Posterior cingulate gyrus (tissue), 11 donors: ENCODE data around the gene ARID1B.

ENCODE experiments used
- DNase-seq, 10 donors: peaks; one replicate each; pipeline versions ENCODE4 v3.0.0 to v3.0.0-alpha.2; 2020 to 2021; ENCODE audit warnings: mixed read lengths in 3 of 10
- intact Hi-C: fragments of 100-400 bp; cut with DNase I; formaldehyde crosslinking; loops from one replicate; pipeline ENCODE4 v1.15.1; 2023

The ARID1B gene

DNA sequence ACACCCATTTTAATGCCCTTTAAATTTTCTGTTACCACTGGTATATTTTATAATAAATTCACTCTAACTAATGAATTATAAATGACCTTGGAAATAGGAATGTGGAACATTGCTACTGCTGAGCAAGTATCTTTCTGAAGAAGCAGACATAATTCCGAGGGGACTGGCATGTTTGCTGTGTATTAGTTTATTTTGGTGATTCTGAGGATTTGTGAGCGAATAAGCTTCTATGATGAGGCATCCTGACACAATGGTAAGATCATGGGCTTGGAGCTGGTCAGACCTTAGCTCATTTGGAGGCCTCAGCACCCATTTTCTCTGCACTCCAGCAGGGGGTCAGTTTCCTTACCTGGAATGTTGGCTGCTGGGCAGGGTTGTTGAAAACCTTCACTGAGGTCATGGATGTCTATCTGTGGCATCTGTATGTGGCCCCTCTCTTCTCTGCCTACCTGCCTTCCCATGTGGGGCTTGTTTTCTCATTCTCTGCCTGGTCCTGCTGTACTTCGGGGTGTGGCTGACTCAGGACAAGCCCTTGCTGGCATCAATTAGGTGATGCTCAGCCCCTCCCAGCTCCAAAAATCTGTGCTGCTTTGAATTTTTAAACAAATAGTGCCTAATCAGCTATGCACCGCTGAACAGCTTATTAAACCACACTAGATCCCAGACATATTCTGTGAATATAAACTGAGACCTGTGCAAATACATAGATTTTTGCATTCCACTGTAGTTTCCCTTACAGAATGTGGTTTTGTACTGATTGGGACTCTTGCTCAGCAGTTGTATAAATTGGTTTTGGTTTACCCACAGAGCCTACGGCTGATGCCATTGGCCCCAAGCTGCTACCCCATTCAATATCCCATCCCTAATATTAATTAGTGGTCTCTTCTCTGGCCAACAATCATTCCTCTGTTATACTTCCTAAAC, 10.7 kb downstream of the ARID1B start:
- intact Hi-C loops = loop anchor here (10.0 kb wide), 1 partner anchor 167 kb away; no protein-coding TSS in a partner anchor
- DNase-seq = no peak

DNA sequence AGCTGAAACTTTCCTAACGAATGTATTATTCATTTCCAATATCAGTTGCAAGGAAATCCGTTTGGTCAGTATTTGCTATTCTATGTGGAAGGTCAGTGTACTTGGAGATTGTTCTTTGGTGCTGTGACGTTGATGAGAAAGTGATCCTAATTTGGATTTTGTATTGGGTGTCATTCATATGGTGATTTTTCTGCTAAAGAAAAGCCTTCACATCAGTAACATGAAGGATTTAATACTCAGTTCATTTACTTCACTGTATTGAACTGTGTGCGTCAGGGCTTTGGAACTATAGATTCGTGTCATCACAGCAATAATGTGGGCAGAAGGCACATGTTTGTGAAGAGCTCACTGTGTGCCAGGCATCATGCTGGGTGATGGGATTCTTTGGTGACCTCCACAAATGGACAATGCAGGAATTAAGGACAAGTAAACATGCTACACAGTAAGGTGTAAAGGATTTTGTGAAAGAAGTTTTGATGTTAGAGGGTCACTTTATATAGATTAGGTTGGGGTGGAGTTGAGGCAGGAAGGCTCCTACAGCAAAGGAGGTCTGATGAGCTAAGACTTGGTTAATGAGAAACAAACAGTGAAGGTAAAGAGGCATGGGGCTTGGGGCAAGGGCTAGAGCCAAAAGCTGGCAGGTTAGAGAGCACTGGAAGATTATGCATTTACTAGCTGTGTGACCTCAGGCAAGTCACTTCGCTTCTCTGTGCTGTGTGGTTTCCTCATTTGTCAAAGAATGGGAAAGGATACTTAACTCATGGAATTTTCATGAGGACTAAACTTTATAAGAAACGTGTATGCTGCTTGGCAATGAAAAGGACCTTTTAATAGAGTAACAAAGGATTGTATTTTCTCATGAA, 12.1 kb downstream of the ARID1B start:
- intact Hi-C loops = loop anchor here (10.0 kb wide), 1 partner anchor 165 kb away; no protein-coding TSS in a partner anchor
- no peak for DNase-seq

DNA sequence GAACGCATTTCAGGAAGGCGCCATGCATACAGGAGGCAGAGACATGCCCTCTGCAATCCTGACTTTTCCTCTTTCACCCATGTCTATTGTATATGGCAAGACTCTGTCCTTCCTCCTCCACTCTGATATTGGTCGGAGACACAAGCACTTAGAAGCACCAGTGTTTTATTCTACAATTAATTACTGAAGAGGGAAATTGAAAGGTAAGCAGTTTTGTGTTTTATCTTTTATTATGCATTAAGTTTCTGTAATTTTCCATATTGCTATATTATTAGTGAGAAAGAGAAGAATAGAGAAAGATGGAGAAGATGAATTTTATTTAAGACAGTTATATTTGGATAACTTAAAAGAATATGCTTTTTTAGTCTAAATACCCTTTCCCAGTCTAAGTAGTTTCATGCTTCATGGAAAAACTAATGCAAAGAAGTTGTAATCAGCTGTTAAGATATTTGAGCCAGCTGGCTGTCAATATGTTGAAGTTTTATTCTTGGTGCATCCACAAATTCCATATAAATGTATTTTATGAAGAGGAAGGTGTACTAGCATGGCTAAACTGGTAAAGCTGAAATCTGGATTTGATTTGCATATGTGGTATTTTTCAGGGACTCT, 13.6 kb downstream of the ARID1B start:
- no peak for DNase-seq
- intact Hi-C loops = no loop called here

DNA sequence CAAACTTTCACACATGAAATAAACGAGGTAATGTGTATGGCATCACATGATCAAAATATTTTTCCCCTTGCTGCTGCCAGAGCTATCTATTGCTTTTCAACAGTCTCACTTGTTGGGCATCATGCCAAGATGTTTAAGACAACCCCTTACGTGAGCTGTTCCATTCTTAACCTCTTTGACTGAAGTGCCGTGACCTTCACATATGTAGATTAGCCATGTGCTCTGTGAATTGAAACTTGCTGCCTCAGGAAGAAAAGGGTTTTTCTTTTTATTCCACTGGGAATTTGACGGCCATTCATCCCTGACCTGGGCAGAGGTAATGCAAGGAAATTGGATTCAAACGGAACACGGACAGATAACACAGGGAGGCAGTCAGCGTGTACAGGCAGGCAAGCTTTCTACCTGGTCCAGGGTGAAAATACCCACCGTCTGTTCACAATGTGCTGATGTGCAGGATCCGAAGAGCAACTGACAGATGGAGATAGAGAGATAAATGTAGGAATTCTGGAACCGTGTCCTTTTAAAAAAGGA, 14.2 kb downstream of the ARID1B start:
- no peak for DNase-seq

DNA sequence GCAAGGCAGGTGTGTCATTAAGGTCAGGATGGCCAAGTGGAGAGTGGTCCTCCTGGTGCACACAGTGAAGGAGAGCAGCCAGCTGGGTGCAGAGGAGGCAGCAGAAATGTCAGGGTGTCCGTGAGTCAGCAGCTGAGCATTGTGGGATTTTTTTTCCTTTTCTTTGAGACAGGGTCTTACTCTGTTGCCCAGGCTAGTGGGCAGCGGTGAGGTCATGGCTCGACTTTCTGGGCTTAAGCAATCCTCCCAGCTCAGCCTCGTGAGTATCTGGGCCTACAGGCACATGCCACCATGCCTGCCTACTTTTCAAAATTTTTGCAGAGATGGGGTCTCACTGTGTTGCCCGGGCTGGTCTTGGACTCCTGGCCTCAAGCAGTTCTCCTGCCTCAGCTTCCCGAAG, 16.0 kb downstream of the ARID1B start:
- no peak for DNase-seq
- intact Hi-C loops = no loop called here

More for the DNA sequence above, 14.2 kb downstream of the ARID1B start:
- intact Hi-C loops = no loop called here

DNA sequence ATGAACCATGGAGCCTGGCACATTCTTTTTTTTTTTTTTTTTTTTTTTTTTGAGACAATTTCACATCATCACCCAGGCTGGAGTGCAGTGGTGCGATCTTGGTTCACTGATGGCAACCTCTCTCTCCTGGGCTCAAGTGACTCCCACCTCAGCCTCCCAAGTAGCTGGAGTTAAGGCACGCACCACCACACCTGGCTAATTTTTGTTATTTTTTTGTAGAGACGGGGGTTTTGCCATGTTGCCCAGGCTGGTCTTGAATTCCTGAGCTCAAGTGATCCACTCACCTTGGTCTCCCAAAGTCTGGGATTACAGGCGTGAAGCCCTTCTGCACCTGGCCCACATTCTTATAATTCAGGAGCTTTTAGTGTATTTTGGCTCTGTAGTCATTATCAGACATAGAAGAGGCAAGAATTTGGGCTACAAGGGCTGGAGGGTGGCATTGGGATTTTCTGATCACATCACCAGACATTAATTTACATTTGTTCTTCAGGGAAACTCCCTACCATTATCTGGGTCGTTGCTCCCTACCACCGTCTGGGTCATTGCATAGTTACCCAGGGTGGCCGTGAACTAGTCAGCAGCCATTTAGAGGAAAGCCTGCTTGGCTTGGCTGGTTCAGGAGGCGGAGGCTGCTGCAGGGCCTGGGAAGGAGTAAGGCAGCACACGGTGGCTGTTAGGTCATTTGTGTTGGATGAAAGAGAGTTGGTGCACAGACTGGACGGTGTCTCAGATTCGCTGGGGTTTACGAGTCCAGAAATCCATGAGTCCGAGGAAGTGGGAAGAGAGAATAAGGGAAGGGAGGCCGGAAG, 17.6 kb downstream of the ARID1B start:
- intact Hi-C loops = no loop called here
- no peak for DNase-seq

DNA sequence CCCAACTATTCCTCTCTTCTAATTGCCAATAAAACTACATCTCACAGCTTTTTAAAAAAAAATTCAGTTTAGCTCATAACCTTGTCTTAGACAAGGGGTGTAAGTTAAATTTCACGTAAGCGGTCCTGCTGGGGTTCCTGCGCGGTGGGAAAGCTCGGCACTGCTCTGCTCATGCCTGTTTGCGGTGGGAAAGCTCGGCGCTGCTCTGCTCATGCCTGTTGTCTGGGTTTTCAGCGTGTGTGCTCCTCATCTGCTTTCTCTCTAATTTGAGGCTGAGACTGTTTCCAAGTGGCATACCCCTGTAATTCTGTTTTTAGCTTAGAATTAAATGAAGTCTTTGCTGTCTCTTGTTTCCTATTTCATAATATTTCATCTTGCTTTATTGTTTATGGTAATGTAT, 18.6 kb downstream of the ARID1B start:
- intact Hi-C loops = no loop called here
- peak in 6 of 10 donors; percentile 44 to 92 (median 65) for DNase-seq

DNA sequence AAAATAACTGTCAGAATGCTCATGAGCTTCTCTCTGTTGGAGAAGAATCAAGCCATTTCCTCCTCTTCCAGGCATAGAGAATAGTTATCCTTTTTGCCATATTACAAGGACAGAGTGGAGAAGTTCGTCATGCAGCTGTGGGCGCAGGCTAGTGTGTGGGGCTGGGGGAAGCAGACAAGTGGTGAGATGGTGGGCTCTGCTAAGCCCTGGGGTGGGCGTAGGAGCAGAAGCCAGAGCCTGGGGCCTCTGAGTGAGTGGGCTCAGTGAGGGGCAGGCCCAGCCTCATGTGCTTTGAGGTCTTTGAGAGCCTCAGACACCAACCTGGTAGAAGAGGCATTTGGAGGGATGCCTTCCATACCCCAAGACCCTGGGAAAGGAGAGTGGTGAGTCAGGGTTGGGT, 19.4 kb downstream of the ARID1B start:
- no peak for DNase-seq
- intact Hi-C loops = no loop called here

DNA sequence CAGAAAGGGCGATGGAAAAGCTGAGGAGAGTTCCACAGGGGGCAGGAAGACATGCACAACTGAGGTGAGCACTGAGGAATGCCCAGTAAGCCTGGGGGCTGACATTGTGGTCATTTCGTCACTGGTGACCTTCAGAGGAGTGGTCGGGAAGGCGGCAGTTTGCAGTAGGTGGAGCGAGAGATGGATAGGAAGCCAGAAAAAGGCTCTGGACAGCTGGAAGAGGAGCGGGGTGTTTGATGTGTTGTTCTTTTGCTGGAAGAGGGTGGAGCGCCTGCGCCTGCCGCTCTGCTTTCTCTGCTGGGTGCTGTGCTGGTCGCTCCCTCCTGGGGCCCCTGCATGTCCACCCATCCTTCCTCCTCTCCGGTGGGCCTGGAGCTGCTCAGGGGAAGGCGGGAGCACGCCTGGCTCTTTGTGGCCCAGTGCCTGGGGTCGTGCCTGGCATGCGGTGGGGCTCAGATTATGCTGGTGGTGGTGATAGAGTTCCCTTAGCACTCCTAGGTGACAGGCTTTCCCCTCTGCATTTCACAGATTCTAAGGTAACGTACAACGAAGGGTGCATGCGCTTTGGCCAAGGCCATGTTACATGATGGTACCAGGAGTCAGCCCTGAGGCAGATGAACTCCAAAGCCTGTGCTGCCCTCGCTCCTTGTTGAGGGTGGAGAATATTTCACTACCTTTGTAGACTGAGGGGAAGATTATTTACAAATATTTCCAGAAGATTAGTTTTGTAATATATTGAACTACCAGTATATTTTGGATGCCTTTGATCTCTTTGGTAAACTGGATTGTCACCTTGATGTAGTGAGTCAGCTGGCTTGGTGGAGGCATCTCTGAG, 20.9 kb downstream of the ARID1B start:
- peak in 1 of 10 donors; percentile 61 for DNase-seq
- intact Hi-C loops = no loop called here

DNA sequence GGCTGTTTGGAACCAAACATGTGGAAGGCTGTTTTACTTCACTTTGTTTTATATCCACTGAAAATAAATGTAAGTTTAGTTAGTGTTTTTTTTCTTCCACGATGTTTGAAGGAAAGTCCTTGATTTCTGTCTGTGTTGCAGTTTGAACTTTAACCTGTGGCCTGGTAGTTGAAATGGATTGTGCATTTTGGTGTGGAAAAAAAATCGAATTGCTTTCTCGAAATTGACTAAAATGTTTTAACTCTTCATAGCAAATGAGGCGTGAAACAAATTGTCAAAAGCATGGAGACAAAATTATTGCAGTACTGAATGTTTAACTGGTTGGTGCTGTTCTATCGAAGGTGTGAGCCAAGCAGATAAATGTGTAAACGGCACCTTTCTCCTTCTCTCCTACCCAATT, 24.5 kb downstream of the ARID1B start:
- no peak for DNase-seq
- intact Hi-C loops = no loop called here

DNA sequence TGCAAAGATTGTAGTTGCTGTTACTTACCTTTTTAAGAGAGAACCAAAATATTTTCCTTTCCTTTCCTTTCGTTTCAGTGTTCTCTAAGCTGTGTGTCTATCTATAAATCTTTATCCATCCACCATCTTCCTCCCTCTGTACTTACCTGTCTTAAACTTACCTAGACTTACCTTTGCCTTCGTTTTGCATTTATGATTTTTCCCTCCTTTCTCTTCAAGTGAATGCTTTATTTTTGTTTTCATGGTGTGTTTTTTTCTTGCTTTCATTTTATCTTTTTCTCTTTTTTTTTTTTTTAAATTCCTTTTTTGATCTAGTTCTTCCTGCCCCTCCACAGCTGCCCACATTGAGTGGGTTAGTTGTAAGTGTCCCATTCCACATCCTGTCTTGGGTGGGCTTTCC, 26.2 kb downstream of the ARID1B start:
- no peak for DNase-seq
- intact Hi-C loops = no loop called here

DNA sequence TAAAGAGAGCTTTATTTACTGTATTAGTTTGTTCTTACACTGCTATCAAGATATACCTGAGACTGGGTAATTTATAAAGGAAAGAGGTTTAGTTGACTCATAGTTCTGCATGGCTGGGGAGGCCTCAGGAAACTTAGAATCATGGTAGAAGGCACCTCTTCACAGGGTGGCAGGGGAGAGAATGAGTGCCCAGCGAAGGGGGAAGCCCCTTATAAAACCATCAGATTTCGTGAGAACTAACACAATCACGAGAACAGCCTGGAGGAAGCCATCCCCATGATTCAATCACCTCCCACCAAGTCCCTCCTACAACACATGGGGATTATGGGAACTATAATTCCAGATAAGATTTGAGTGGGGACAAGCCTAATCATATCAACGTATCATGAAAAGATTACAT, 27.2 kb downstream of the ARID1B start:
- intact Hi-C loops = no loop called here

DNA sequence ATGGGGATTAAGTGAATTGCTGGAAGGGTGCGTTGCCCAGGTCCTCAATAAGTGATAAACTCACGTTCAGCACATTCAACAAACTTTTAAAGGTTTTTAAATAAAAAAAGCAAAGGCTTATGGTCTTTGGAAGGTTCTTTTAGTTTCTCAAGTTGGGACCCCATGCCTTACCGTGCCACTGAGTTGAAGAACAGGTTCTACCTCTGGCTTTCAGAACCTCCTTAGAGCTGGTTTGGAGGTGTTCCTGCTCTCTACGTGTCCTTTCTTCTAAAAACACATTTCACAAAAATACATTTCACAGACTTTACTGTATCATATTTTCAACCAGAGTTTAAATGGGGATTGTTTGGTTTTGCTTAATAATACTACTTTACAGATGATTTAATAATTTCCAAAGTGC, 29.0 kb downstream of the ARID1B start:
- no peak for DNase-seq
- intact Hi-C loops = no loop called here

More for the DNA sequence above, 27.2 kb downstream of the ARID1B start:
- DNase-seq = no peak

DNA sequence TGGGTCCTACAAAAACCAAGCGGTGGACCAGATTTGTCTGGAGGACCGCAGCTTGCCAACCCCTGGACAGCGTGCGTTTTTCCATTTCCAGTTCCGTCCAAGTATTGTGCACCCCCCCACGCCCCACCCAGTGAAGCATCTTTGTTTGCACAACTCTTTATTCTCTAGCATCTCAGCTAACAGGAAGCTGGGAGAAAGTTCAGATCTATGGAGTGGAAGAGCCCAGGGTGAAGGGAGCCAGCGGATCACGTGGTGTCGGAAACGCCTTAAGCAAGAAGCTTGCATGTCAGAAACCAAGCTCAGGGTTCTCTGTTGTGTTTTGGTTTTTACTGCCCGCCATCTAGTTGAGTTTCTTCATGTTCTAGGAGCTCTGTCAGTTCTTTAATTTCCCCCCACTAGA, 29.9 kb downstream of the ARID1B start:
- peak in 1 of 10 donors; percentile 41 for DNase-seq
- intact Hi-C loops = no loop called here

DNA sequence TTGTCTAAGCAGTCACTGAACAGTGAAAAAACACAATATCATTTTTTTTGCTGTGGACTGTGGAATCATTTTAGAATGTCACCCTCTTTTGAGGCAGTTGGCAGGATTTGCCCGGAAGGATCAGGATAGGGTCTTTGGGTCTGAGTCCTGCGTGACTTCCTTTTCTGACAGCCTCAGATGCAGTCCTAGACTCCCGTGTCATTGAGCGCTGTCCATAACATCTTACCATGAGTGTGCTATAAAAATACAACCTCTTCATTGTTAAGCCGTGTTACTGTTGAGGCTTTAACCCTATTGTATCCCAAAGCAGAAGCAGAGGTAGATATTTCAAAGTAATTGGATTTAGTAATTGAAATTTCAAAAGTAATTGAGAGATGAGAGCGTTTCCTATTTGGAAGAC, 30.6 kb downstream of the ARID1B start:
- intact Hi-C loops = no loop called here
- DNase-seq = no peak

DNA sequence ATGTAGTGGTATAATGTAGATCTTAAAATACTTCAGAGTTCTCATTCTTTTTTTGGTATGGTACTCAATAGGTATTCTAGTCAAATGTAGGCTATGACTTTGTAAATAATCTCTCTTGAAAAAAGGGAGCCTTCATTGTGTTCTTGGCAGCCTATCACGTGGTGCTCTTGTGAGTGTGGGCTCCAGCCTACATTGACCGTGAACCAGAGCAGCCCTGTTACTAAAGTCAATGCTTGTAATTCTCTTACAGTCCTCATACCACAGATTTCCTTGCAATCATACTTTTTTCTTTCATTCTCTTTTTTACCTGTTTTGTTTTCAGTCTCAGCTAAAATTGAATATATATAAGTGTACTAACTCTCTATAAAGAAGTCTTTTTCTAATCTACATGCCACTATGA, 31.1 kb downstream of the ARID1B start:
- peak in 2 of 10 donors; percentile 47 to 67 for DNase-seq
- intact Hi-C loops = no loop called here

DNA sequence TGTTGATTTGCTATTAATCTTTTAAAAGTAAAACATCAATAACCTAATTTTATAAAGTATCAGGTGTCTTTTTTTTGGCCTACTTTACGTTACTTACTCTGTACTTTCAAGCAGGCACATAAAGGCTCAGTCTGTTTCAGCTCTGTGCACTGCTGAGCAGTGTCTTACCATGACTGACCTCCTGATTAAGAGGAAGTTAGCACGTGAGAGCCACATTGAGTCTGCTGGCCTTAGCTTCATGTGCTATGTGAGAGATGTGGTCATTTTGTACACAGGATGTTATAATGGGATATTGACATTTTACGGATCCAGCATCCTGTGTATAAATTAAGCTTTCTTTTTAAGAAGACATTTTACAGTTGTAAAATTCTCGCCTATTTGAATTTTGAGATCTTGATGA, 31.9 kb downstream of the ARID1B start:
- DNase-seq = no peak
- intact Hi-C loops = no loop called here

DNA sequence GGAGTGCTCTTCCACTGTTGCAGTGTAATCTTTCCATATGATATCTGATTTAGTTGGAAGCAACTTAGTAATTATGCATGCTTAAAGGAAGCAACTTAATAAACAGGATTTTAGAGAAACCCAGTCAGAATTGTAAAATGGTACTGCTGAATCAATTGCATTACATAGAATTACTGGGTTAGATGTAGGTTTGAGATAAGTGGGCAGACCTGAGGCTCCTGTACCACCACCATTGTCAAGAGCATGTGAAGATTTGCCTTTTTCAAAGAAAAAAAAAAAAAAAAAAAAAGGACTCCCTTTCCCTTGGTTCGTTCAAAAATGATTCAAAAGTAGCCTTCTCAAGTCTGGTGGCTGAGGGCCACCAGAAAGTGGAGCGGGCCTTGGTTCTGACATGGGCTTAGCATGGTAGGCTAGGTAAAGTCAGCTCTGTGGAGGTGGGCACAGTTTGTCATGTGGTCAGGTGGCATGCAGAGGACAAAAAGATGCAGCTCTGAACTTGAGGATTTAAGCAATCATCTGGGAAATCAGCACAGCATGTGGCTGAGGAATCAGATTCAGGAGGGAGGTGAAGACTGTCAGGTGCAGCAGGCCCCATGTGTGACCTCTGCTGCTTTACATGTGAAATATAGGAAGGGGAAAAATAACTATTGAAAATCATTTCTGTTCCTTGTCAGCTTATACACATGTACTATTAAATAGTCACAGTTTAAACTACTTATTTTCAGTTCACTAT, 32.4 kb downstream of the ARID1B start:
- no peak for DNase-seq
- intact Hi-C loops = no loop called here
